HG02884 (cell line): Measurements from ENCODE around the gene ARSB.
"Not testable (repeated sequence)": the region's sequence is repeated elsewhere in the genome, so short reads cannot be mapped to it uniquely, and the experiment has no call there.

Source experiments
- ATAC-seq: cut with Tn5 transposase; IDR thresholded peaks from one replicate; pipeline ENCODE4 v1.9.1; 2021; ENCODE audit warnings: mild to moderate bottlenecking, moderate library complexity; ENCODE audit not compliant: unreplicated experiment

The ARSB gene

GRCh38 chr5:78958672-78959445 lies 26.3 kb downstream of the ARSB start:
- ATAC-seq = no peak

GRCh38 chr5:78956901-78957300 lies 28.2 kb downstream of the ARSB start:
- no peak for ATAC-seq

GRCh38 chr5:78953092-78953800 lies 31.9 kb downstream of the ARSB start:
- ATAC-seq = no peak

GRCh38 chr5:78930721-78931120 lies 54.4 kb downstream of the ARSB start:
- ATAC-seq = no peak

GRCh38 chr5:78929833-78930232 lies 55.3 kb downstream of the ARSB start:
- no peak for ATAC-seq

GRCh38 chr5:78927657-78928282 lies 57.3 kb downstream of the ARSB start:
- no peak for ATAC-seq

- no peak for ATAC-seq
Measured at GRCh38 chr5:78926252-78926651, 58.9 kb downstream of the ARSB start.

GRCh38 chr5:78925129-78925876 lies 59.8 kb downstream of the ARSB start:
- ATAC-seq = no peak

- ATAC-seq = no peak
Measured at GRCh38 chr5:78923622-78923970, 61.5 kb downstream of the ARSB start.

- ATAC-seq = peak; percentile 66
Measured at GRCh38 chr5:78922879-78923621, 62.1 kb downstream of the ARSB start.

- no peak for ATAC-seq
Measured at GRCh38 chr5:78920604-78921003, 64.5 kb downstream of the ARSB start.

GRCh38 chr5:78919796-78920195 lies 65.3 kb downstream of the ARSB start:
- ATAC-seq = no peak

GRCh38 chr5:78916044-78916443 lies 69.1 kb downstream of the ARSB start:
- no peak for ATAC-seq

GRCh38 chr5:78915170-78915569 lies 69.9 kb downstream of the ARSB start:
- ATAC-seq = no peak

GRCh38 chr5:78912811-78913210 lies 72.3 kb downstream of the ARSB start:
- no peak for ATAC-seq

- ATAC-seq = no peak
Measured at GRCh38 chr5:78912085-78912771, 72.9 kb downstream of the ARSB start.

GRCh38 chr5:78909224-78909983 lies 75.7 kb downstream of the ARSB start:
- not testable (repeated sequence) for ATAC-seq

GRCh38 chr5:78908173-78909061 lies 76.7 kb downstream of the ARSB start:
- no peak for ATAC-seq
